Inflammatory macrophage treated with lipopolysaccharide for 1 hour (primary cell): ENCODE measurements around the gene DLGAP1.
A peak's percentile ranks its signal among the peaks of the same experiment; 100 is the strongest.
"Not testable (repeated sequence)": the region's sequence is repeated elsewhere in the genome, so short reads cannot be mapped to it uniquely, and the experiment has no call there.

Experiments used
- DNase-seq, 2 donors: peaks; one replicate each; pipeline ENCODE4 v3.0.0-alpha.2; 2020 to 2022

The DLGAP1 gene

DNA sequence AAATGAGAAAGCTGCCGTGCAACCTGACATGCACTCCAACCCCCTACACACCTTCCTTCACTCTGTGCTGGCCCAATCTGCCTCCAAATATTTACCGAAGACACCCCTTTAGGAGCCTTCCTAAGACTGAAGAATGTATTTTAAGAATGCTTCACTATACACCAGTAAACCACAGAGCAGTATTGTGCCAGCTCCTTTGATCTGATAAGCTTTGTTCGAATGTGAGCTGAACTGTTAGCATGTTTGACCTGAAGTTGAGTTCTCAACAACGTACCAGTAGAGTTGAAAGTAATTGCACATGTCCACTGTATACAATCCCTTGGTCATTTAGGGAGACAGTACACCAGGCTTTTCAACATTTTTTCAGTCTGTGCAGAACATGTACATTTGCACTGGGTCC lies 745.9 kb downstream of the DLGAP1 start:
- DNase-seq = no peak

DNA sequence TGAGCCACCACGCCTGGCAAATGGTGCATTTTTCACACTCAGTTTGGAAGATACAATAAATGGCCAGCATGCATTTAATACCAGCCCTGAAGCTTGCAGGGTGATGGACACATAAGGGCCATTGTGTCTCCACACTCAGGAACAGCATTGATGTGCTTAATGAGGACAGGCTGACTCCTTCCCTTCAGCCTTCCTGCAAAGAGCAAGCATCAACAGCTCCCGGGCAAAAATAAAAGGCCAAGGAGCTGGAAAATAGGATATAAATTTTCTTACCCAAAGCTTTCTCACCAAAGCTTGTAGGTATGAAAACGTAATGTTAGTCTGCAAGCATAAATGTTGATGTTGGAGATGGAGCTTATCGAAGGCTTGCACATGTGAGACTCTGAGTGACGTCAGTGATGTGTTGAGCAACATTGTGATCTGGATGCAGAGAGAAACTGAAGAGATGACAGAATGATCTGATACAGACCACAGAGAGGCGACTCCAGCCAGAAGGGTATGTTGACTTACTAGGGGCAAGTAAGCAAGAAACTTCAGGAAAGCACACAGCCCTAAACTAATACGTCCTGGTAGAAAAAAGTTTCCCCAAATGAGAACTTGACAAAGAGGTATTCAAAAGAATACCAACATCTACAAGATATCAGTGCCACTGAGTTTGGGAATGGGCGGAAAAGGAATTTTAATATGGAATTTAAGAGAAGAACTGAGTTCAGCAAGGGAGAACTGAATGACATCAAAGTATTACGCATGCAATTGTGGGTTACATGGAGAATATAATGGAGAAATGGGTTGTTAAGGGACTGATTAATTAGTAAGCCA lies 748.6 kb downstream of the DLGAP1 start:
- DNase-seq = peak; percentile 49 to 72

DNA sequence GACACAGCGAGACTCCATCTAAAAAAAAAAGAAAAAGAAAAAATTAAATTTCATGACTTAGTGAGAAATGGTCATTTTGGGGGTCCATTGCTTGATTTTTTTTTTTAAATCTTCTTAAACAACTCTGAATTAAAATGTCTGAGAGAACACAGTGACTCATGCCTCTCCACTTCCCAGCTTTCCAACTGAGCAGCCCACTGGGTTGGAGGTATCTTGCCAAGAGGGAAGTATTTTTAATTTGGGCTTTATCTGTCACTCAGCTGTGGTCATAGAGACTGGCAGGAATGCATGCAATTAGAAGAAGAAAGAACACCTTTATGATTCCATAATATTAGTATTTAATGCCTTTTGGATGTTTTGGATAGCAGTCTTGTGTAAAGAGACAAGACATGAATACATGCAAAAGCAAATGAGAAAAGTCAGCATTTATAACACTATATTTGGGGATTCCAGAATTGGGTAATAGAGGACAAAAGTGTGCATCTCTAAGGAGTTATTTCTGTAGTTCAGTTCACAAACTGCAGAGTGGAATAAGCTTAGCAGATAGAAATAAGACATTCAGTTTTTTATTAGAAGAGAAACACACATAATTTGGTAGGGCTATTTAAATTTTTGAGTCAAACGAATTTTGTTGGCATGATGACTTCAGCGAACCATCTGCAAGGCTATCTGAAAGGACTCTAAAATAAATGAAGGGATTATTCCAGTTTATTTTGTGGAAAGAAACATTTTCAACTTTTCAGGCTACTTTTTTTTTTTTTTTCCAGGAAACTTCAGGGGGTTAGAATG lies 750.4 kb downstream of the DLGAP1 start:
- DNase-seq = peak; percentile 69 to 79

DNA sequence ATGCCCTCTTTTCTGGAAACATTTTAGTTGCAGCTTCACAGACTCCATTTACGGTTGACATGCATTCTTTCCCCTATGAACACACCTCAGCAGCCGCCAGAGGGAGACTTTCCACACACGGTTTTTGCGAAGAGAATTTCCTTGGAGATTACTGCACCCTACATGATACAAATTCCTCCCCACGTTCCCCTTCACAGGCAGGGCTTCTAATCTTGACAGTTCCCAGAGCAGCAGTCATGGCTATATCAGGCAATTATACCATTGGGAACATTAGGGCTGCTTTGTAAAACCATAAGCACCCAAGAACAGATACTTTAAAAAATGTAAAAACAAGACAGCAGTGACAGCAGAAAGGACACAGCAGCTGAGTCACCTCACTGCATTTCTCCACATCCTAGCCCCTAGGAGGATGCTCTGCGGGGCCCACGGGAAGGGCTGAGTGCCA lies 751.4 kb downstream of the DLGAP1 start:
- DNase-seq = peak; percentile 42 to 82

DNA sequence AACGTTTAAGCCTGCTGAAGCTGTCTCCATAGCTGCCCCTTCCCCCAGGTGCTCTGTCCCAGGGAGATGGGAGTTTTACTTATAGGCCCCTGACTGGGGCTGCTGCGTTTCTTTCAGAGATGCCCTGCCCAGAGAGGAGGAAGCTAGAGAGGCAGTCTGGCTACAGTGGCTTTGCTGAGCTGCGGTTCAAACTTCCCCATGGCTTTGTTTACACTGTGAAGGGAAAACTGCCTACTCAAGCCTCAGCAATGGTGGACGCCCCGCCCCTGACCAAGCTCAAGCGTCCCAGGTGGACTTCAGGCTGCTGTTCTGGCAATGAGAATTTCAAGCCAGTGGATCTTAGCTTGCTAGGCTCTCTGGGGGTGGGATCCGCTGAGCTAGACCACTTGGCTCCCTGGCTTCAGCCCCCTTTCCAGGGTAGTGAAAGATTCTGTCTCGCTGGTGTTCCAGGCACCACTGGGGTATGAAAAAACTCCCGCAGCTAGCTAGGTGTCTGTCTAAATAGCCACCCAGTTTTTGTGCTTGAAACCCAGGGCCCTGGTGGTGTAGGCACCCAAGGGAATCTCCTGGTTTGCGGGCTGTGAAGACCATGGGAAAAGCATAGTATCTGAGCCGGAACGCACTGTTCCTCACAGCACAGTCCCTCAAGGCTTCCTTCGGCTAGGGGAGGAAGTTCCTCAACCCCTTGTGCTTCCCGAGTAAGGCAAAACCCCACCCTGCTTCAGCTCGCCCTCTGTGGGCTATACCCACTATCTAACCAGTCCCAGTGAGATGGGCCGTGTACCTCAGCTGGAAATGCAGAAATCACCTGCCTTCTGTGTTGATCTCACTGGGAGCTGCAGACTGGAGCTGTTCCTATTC lies 755.2 kb downstream of the DLGAP1 start:
- peak; percentile 55 to 56 for DNase-seq

DNA sequence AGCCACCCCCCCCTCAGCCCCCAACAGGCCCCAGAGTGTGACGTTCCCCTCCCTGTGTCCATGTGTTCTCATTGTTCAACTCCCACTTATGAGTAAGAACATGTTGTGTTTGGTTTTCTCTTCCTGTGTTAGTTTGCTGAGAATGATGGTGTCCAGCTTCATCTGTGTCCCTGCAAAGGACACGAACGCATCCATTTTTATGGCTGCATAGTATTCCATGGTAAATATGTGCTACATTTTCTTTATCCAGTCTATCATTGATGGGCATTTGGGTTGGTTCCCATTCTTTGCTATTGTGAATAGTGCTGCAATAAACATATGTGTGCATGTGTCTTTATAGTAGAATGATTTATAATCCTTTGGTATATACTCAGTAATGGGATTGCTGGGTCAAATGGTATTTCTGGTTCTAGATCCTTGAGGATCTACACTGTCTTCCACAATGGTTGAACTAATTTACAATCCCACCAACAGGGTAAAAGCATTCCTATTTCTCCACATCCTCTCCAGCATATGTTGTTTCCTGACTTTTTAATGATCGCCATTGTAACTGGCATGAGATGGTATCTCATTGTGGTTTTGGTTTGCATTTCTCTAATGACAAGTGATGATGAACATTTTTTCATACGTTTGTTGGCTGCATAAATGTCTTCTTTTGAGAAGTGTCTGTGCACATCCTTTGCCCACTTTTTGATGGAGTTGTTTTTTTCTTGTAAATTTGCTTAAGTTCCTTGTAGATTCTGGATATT lies 760.9 kb downstream of the DLGAP1 start:
- not testable (repeated sequence) for DNase-seq

DNA sequence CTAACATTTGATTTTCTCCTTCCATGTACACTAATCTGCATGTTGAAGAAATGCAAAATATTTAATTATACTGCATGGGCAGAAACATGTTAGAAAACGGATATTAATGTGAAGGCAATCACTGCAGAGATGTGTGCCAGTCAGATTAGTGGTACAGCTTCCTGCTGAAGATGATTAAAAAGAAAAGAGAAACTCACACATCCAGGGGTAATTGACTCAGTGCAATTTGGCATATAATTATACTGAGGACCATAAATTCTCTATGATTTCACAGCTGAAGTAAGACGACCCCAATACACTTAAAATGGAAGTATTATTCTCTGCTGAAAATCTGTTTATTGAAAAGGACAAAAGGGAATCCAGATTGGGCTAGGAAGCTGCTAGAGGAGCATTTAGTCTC lies 761.7 kb downstream of the DLGAP1 start:
- DNase-seq = no peak

DNA sequence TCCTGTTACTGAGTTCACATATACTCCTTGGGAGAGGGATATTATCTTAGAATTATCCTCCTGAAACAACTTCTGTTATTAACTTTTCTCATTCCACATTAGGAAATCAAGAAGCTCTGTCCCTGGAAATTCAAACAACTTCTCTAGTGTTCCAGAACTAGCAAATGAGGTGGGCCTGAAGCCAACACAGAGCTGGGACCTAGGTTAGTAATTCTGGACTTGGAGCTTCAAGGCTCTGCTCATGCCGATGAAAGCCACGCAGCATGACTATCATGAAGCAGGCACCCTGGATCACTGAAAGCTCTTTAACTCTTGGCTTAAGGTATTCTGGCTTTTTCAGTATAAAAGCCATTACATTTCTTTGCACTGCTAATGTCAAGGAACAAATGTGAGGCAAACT lies 762.4 kb downstream of the DLGAP1 start:
- no peak for DNase-seq

DNA sequence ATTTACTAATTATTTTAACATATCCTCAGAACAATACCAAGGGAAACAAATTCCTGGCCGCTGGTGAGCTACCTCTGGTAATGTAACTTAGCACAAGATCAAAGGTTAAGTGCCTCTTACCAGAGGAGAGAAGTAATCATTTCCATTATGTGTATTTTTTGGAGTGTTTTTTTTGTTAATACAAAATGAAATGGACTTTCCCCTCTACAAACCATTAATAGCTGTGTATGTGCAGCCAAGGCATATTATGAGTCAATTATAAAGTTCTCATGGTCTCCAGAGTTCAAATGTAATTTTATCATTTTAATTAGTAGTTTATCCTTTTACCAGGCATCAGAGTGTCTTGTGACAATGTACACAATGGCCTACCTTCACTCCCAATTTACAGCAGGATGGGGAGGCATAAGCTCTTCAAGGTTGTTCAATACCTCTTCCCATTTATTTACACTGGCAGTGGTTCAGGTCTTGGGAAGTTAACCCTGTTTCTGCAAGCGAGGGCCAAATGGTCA lies 762.9 kb downstream of the DLGAP1 start:
- DNase-seq = no peak

DNA sequence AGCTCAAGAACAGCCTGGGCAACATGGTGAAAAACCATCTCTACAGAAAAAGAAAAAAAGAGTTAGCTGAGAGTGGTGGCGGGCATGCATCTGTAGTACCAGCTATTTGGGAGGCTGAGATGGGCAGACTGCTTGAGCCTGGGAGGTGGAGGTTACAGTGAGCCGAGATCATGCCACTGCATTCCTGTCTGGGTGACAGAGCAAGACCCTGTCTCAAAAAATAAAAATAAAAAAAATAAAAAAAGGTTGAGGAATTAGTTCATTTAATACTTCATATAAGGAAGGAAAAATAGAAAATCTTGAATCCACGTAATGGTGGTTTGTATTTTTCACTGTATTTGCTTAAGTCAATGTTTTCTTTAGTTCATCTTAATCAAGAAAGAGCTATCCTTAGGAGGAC lies 763.4 kb downstream of the DLGAP1 start:
- DNase-seq = no peak

DNA sequence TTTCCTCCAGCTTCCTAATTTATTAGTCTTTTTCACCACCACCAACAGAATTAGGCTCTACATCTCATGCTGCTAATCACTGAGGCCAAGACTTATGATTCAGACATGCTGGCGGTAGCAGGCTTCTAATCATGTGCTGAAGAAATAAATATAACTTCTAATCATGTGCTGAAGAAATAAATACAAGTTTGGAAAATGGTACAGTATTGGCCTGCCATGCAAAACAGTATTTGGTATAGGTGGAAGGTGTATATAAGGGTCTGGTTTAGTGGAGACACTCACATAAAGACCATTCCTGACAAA lies 764.4 kb downstream of the DLGAP1 start:
- no peak for DNase-seq

DNA sequence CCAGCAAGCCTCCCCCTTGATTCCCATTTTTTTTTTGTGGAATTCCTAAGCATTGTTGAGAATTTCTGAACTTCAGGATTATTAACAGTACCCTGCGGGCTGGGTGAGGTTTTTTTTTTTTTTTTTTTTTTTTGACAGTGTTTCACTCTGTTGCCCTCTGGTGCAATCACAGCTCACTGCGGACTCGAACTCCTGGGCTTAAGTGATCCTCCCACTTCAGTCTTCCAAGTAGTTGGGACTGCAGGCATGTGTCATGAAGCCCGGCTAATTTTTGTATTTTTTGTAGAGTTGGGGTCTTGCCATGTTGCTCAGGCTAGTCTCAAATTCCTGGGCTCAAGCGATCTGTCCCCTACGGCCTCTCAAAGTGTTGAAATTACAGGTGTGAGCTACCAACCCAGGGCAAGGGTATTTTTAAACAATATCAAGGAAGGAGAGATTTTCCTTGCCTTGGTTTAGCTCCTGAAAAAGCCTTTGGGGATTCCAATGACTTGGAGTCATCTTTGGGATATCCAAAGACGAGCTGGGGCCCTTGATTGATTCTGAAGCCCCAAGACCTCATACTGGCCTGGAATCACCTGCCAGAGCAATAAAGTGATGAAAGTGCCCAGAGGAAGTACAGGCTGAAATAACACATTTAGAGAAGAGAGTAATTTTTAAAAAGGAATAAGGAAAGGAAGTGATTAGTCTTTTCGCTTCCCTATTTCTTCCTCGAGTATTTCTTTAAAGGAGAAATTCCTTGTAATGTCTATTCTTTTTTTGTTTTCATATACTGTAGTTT lies 764.9 kb downstream of the DLGAP1 start:
- DNase-seq = peak in 1 of 2 donors; percentile 31

DNA sequence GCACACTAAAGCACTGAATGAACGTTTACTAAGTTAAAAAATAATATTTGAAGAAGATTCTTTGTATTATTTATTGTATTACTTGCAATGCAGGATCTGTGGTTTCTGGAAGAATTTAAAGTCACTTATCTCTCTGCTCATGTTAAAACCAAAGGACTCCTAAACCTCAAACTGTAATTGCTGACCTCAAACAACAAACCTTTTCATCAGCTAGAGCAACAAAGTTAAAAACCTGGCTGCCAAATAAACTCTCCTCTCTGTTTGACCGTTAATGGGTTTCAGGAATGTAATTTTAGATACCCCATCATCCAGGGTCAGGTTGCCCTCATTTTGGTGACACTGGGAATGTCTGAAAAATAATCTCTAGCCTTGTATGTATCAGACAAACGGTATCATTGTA lies 766.0 kb downstream of the DLGAP1 start:
- no peak for DNase-seq

DNA sequence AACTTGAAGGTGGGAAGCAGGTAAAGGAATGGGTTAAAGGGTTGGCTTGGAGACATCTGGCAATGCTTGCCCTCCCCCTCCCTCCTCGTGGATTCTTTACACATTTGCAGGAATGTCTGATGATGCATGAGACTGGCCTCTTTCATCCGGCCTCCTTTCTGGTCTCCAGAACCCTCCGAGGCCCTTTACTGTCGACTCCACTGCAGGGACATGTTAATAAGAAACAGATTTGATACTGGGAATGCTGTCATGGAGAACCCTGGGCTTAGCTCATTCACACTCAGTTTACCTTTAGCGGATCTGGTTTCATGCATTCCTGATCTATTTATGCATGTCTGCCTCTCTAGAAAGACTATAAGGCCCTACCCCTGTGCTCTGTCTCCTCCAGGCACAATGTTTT lies 766.4 kb downstream of the DLGAP1 start:
- DNase-seq = no peak

DNA sequence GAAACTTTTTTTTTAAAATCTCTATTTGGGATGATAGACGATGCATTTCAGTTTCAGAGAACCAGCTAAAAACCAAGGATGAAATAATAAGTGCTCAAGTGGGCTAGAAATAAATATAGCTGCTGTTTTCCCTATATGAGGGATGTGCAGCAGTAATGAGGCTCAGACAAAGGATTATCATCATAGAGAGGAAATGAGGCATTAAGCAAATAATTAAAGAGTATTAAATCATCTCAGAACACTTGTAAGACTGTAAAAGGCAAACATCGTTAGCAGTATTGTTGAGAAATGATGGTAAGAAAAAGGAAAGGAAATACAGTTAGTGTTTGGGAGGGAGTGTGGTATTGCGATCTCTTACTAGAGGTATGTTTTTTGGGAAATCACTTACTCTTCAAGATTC lies 771.6 kb downstream of the DLGAP1 start:
- no peak for DNase-seq

DNA sequence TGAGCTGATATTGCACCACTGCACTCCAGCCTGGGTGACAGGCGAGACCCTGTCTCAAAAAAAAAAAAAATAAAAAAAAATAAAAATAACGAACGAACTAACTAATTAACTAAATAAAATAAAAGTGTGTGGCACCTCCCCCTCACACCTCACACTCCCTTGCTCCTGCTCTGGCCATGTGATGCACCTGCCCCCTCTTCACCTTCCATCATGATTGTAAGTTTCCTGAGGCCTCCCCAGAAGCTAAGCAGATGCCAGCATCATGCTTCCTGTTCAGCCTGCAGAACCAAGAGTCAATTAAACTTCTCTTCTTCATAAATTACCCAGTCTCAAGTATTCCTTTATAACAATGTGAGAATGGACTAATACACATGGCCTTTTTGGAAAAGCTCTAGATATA lies 773.0 kb downstream of the DLGAP1 start:
- no peak for DNase-seq

DNA sequence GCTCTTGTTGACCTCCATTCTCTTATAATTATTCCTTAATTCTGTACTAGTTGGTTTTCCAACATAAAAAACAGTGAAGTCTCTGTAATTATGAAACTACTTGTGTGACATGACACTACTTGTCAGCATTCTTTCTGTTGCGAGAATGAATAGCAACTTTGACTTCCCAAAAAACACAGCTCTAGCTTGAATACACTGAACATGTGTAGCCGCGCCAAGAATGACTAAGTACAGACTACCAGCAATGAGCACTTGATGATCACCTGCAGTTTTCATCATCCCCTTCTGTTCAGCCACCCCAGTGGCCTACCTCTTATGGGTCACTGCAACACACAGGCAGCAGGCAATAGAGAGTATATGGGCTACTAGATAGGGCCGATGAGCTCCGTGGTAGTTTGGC lies 775.9 kb downstream of the DLGAP1 start:
- DNase-seq = peak; percentile 62 to 69

DNA sequence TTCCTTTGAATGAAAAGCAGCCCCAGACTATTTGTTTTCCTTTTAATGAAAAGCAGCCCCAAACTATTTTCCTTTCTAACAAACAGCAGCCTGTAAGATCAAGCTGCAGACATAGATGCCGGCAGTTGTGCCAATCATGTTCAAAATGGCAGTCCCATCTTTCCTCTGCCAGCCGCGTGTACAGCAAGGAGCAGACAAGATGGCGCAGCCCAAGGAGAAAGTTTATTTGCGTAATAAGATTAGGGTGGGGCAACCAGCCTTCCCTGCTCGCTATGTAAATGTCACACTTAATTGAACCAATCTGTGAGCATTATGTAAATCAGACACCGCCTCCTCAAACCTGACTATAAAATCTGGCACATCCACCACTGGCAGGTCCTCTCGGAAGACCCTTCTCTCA lies 779.1 kb downstream of the DLGAP1 start:
- no peak for DNase-seq

DNA sequence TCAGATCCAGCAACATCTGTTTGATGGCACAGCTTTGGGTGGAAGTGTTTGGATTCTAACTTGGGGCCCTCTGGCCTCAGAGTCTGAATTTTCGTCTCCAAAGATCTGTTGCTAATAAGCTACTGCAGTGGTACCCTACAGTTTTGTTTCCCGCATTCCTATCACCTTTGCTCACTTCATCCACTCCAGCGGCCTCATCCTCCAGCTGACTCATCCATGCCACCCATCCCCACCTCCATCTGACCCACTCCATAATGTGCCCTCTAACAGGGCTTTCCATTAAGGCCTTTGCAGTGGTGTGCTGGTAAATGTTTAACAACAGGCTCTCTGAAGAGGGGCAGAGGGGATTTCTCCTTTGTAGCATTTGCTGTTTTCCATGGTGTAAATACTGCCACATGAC lies 779.7 kb downstream of the DLGAP1 start:
- no peak for DNase-seq

DNA sequence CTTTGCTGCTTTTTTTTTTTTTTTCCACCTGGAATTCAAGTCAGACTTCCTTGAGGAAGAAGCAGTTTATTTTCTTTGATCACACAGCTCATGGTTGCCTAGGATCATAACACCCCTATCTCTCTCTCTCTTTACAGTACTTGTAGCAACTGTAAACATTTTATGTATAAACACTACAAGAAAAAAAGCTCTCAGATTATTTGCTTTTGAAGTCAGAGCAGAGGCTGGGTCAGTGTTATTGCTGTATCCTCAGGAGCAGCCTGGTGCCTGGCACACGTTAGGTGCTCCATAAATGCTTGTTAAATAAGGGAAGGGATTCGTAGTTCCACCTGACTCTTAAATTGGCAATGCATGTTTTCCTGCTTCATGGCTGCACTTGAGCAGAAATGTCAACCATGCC lies 783.9 kb downstream of the DLGAP1 start:
- no peak for DNase-seq

DNA sequence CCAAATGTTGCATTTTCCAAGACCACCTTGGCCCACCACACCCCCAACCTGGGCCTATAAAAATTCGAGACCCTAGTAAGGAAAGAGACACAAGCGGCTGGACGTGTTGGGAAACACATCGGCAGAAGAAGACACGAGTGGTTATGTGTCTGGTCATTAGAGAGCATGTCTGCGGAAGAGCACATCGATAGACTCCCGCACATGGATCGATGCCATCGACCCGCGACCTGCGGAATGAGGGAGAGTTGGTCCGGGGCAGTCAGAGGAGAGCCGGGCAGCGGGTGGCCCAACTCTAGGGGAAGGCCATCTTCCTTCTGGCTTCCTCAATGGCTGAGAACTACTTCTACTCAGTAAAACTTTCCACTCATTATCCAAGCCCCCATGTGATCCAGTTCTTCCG lies 785.7 kb downstream of the DLGAP1 start:
- no peak for DNase-seq
